Prostate gland (tissue), 2 donors: ENCODE data around the gene EIF6. TPM values are rescaled to one million over a fixed set of nuclear protein-coding genes. Genes with fewer than 3 reads are reported as not detected.
"Not testable (repeated sequence)": the region's sequence is repeated elsewhere in the genome, so short reads cannot be mapped to it uniquely, and the experiment has no call there.

ENCODE experiments used
- DNase-seq: peaks from one replicate; pipeline ENCODE4 v3.0.0-alpha.2; 2019; ENCODE audit warnings: low spot score
- H3K27ac ChIP-seq, 2 donors: fragments of 200-600 bp; sonication (generic); 2 replicates each; pipeline ENCODE4 v1.5.1; 2017 to 2019
- H3K27me3 ChIP-seq: fragments of 200-600 bp; sonication (generic); replicated peaks from 2 replicates; pipeline ENCODE4 v1.5.1; 2019; ENCODE audit not compliant: insufficient read depth
- H3K36me3 ChIP-seq, 2 donors: fragments of 200-600 bp; sonication (generic); 1 replicate in 1 of 2; 2 replicates in 1 of 2; pipeline versions ENCODE4 v1.5.1 to v1.8.1; 2017 to 2019
- H3K4me1 ChIP-seq: fragments of 200-600 bp; sonication (generic); replicated peaks from 2 replicates; pipeline ENCODE4 v1.5.1; 2019
- H3K4me3 ChIP-seq, 2 donors: fragments of 200-600 bp; sonication (generic); 2 replicates each; pipeline ENCODE4 v1.5.1; 2017 to 2019
- H3K9me3 ChIP-seq: fragments of 200-600 bp; sonication (generic); 2 replicates; pipeline ENCODE4 v1.5.1; 2017
- CTCF ChIP-seq, 4 experiments: fragments of 200-600 bp in 2 of 4; fragments of 450-650 bp in 2 of 4; sonication (generic) in 2 of 4; IDR thresholded peaks; 1 replicate in 3 of 4; 2 replicates in 1 of 4; pipeline ENCODE4 v1.5.1; 2016 to 2019; ENCODE audit warnings: antibody characterized with exemption in 4 of 4, mild to moderate bottlenecking in 2 of 4, moderate library complexity in 2 of 4
- POLR2A ChIP-seq: fragments of 450-650 bp; IDR thresholded peaks from one replicate; pipeline ENCODE4 v1.6.1; 2016; ENCODE audit warnings: antibody characterized with exemption, mild to moderate bottlenecking
- POLR2AphosphoS5 ChIP-seq: sonication (generic); formaldehyde crosslinking; IDR thresholded peaks from one replicate; pipeline ENCODE4 v1.6.1; 2017; ENCODE audit warnings: antibody characterized with exemption
- WGBS: methylation state at CpG from one replicate; pipeline ENCODE4 v1.1.5; 2018; 5-methylcytosine and 5-hydroxymethylcytosine counted together
- intact Hi-C: fragments of 100-400 bp; cut with DNase I; formaldehyde crosslinking; loops from one replicate; pipeline ENCODE4 v1.14.2; 2022
- total RNA-seq, 2 donors: library from RNA; depleted of rRNA; stranded (reverse); fragments of >200 nt; gene quantifications; one replicate each; pipeline ENCODE4 v1.1.0, GENCODE V29; 2016

EIF6 gene
- total RNA-seq, 2 donors from 2014 or later: 78.2 to 93.9 TPM

DNA sequence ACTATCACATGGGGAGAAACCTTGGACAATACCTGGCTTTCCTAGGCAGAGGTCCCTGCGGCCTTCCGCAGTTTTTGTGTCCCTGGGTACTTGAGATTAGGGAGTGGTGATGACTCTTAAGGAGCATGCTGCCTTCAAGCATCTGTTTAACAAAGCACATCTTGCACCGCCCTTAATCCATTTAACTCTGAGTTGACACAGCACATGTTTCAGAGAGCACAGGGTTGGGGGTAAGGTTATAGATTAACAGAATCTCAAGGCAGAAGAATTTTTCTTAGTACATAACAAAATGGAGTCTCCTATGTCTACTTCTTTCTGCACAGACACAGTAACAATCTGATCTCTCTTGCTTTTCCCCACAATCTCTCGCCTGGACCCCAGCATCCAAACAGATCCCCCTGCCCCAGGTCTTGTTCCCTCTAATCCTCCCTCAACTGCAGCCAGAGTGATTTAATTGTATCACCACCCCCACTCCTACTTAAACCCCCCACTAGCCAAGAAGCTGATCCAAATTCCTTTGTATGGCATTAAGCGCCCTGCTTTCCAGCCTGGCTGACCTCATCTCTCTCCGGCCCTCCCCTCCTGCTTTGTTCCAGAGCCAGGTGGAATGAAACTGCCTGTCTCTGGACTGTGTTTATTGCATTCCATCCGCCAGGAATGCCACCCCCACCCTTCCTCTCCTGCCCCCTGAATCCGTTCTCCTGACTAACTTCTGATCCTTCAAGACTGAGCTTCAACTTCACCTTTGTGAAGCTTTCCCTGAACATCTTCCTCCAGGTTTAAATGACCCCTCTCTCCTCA lies 21.6 kb downstream of the EIF6 start:
- not testable (repeated sequence) for H3K4me1 ChIP-seq, H3K4me3 ChIP-seq, H3K9me3 ChIP-seq, H3K36me3 ChIP-seq, H3K27me3 ChIP-seq
- TF ChIP-seq POLR2AphosphoS5 (peak; percentile 11), CTCF (IDR thresholded peaks at IDR 0.05) (peak in 1 of 4 experiments; percentile 12)
- peak; percentile 49 for DNase-seq
- 23% methylated on average over 5 of the region's 8 CpGs for WGBS
- intact Hi-C loops: loop anchor here (1.0 to 5.0 kb wide), 2 partner anchors 91 to 391 kb away; partner anchors contain the start of genes GGT7 and PROCR
- peak overlapping the region; percentile 60 to 67 for H3K27ac ChIP-seq

GRCh38 chr20:35262321-35262720 lies 22.3 kb downstream of the EIF6 start:
- not testable (repeated sequence) for H3K9me3 ChIP-seq, H3K4me1 ChIP-seq, DNase-seq, H3K27ac ChIP-seq, H3K27me3 ChIP-seq, H3K36me3 ChIP-seq, H3K4me3 ChIP-seq
- intact Hi-C loops: loop anchor here (5.0 kb wide), 1 partner anchor 390 kb away; the partner anchor contains the start of gene GGT7
- WGBS: 64% methylated on average over 9 of the region's 10 CpGs

DNA sequence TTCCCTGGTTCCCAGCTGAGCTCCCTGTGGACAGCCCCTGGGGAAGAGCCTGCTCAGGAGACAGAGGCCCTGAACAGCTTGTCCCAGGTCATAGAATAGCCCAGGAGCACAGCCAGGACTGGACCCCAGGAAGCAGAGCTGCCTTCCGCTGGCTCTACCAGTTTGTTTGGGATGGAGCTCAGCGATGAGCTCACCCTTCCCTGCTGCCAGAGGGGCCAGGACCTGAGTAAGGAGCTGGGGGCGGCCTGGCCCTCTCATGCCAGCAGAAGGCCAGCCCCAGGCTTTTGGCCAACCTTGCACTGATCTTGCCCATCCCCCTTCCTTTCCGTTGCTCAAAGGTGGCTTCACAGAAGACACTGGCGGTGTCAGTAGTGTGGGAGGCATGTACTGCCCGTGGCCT lies 24.1 kb downstream of the EIF6 start:
- no peak for DNase-seq
- intact Hi-C loops: loop anchor here (5.0 kb wide), 1 partner anchor 388 kb away; the partner anchor contains the start of gene GGT7

DNA sequence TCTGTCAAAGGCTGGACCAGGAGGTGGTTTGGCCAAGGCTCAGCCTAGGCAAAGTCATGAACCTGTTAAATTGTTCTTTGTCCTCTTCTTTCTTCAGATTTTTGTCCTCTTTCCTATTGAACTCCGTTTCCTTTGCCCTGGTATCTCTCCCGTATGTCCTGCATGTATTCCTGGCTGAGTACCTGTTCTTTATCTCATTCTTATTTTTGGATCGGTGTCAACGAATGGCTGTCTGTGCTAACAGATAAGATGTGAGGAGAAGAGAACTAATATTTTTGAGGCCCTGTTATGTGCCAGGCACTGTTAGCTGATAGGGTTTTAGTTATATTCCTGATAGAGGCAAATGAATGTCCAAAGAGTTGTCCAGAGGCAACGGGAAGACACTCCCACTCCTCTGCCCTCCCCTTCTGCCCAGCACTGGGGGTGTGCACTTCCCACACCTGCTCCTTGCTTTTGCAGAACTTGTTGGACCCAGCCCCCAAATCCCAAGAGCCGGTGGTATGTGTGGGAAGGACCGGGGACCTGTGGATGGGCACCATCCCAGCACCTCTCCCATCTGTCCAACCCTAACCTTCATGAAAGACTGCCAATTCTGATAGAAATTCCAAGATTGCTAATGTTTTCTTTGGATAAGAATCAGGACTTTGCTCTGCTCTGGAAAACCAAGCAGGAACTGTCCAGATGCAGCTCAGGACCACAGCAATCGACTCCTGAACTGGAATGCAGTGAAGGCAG lies 27.2 kb downstream of the EIF6 start:
- H3K27me3 ChIP-seq: no peaks in the 10 kb centered on the region
- DNase-seq: no peak
- no peaks in the 10 kb centered on the region for H3K36me3 ChIP-seq
- 57% methylated on average over 8 of the region's 8 CpGs for WGBS
- intact Hi-C loops: no loop called here
- H3K4me1 ChIP-seq: no peaks in the 10 kb centered on the region
- TF ChIP-seq POLR2AphosphoS5 (no peak), CTCF (IDR thresholded peaks at IDR 0.05) (no peak), POLR2A (no peak)
- H3K9me3 ChIP-seq: no peaks in the 10 kb centered on the region
- H3K4me3 ChIP-seq: no peak overlapping the region
- no peak overlapping the region for H3K27ac ChIP-seq

More for the DNA sequence above, 24.1 kb downstream of the EIF6 start:
- H3K4me1 ChIP-seq: peaks cover 7% of the 10 kb centered on the region
- no peak overlapping the region for H3K27ac ChIP-seq
- H3K4me3 ChIP-seq: no peak overlapping the region
- no peaks in the 10 kb centered on the region for H3K36me3 ChIP-seq
- 85% methylated on average over 6 of the region's 6 CpGs for WGBS
- no peaks in the 10 kb centered on the region for H3K27me3 ChIP-seq
- no peak for TF ChIP-seq CTCF (IDR thresholded peaks at IDR 0.05)
- no peak for TF ChIP-seq POLR2A
- no peaks in the 10 kb centered on the region for H3K9me3 ChIP-seq

DNA sequence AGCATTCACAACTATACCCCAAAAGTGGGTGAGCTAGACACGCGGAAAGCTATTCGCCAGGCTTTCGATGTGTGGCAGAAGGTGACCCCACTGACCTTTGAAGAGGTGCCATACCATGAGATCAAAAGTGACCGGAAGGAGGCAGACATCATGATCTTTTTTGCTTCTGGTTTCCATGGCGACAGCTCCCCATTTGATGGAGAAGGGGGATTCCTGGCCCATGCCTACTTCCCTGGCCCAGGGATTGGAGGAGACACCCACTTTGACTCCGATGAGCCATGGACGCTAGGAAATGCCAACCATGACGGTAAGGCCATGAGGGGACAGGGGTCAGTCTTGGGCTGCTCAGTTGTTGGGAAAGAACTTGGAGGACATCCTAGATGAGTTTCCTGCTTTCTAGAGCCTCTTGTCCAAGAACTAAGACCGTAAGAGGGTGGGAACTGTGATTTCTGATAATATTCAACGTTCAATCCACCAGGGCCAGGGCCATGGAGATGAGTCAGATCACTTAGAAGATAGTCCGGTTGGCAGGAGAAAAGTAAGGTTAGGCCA lies 30.0 kb downstream of the EIF6 start:
- no peaks in the 10 kb centered on the region for H3K4me1 ChIP-seq
- no peak overlapping the region for H3K27ac ChIP-seq
- 95% methylated on average over 12 of the region's 12 CpGs for WGBS
- intact Hi-C loops: no loop called here
- no peak for DNase-seq
- no peak overlapping the region for H3K4me3 ChIP-seq
- H3K27me3 ChIP-seq: no peaks in the 10 kb centered on the region
- TF ChIP-seq POLR2AphosphoS5 (no peak), POLR2A (no peak), CTCF (IDR thresholded peaks at IDR 0.05) (no peak)
- no peaks in the 10 kb centered on the region for H3K36me3 ChIP-seq
- H3K9me3 ChIP-seq: no peaks in the 10 kb centered on the region
